ENCODE measurements around the gene BCAS1. TPM values are rescaled to one million over a fixed set of nuclear protein-coding genes. Genes with fewer than 3 reads are reported as not detected.

The BCAS1 gene
- total and polyA plus RNA-seq, 2 experiments from 2014 or later: not detected

GRCh38 chr20:53902968-53903651 lies 167.3 kb downstream of the BCAS1 start:
- no peaks in the 10 kb centered on the region for H3K27me3 ChIP-seq
- H3K4me3 ChIP-seq: no peak overlapping the region
- peaks cover 18% of the 10 kb centered on the region for H3K4me1 ChIP-seq (ENCODE audit: low read depth)
- TF ChIP-seq CTCF (IDR thresholded peaks at IDR 0.05; ENCODE audit: low read depth, low read length): no peak
- DNase-seq (ENCODE audit: low read depth in 1 of 2, low spot score in 1 of 2): no peak
- H3K27ac ChIP-seq: no peak overlapping the region
- H3K9me3 ChIP-seq (ENCODE audit: low read depth): no peaks in the 10 kb centered on the region
- no peaks in the 10 kb centered on the region for H3K36me3 ChIP-seq

- Histone ChIP-seq H3K27ac (no peak overlapping the region), H3K36me3 (no peaks in the 10 kb centered on the region), H3K9me3 (ENCODE audit: low read depth) (no peaks in the 10 kb centered on the region), H3K4me1 (ENCODE audit: low read depth) (peaks cover 18% of the 10 kb centered on the region), H3K27me3 (no peaks in the 10 kb centered on the region), H3K4me3 (no peak overlapping the region)
- no peak for DNase-seq (ENCODE audit: low read depth in 1 of 2, low spot score in 1 of 2)
- no peak for TF ChIP-seq CTCF (IDR thresholded peaks at IDR 0.05; ENCODE audit: low read depth, low read length)
These were observed 168.8 kb downstream of the BCAS1 start for GRCh38 chr20:53901497-53902096.

- no peak for TF ChIP-seq CTCF (IDR thresholded peaks at IDR 0.05; ENCODE audit: low read depth, low read length)
- H3K27ac ChIP-seq: no peak overlapping the region
- H3K27me3 ChIP-seq: no peaks in the 10 kb centered on the region
- H3K9me3 ChIP-seq (ENCODE audit: low read depth): no peaks in the 10 kb centered on the region
- no peaks in the 10 kb centered on the region for H3K36me3 ChIP-seq
- peak in 1 of 2 donors; percentile 59 for DNase-seq (ENCODE audit: low read depth in 1 of 2, low spot score in 1 of 2)
- peaks cover 18% of the 10 kb centered on the region for H3K4me1 ChIP-seq (ENCODE audit: low read depth)
- H3K4me3 ChIP-seq: no peak overlapping the region
These were observed 169.3 kb downstream of the BCAS1 start for GRCh38 chr20:53901064-53901463.

- Histone ChIP-seq H3K27ac (no peak overlapping the region), H3K9me3 (ENCODE audit: low read depth) (no peaks in the 10 kb centered on the region), H3K27me3 (no peaks in the 10 kb centered on the region), H3K4me1 (ENCODE audit: low read depth) (peaks cover 18% of the 10 kb centered on the region), H3K36me3 (no peaks in the 10 kb centered on the region), H3K4me3 (no peak overlapping the region)
- no peak for TF ChIP-seq CTCF (IDR thresholded peaks at IDR 0.05; ENCODE audit: low read depth, low read length)
- DNase-seq (ENCODE audit: low read depth in 1 of 2, low spot score in 1 of 2): peak in 1 of 2 donors; percentile 70
These were observed 169.9 kb downstream of the BCAS1 start for GRCh38 chr20:53900380-53900999.

- DNase-seq (ENCODE audit: low read depth in 1 of 2, low spot score in 1 of 2): peak in 1 of 2 donors; percentile 53
- no peak for TF ChIP-seq CTCF (IDR thresholded peaks at IDR 0.05; ENCODE audit: low read depth, low read length)
- Histone ChIP-seq H3K27me3 (no peaks in the 10 kb centered on the region), H3K4me1 (ENCODE audit: low read depth) (peaks cover 18% of the 10 kb centered on the region), H3K4me3 (no peak overlapping the region), H3K36me3 (no peaks in the 10 kb centered on the region), H3K27ac (peak overlapping the region; percentile 5), H3K9me3 (ENCODE audit: low read depth) (no peaks in the 10 kb centered on the region)
These were observed 170.8 kb downstream of the BCAS1 start for GRCh38 chr20:53899351-53900167.

All from cardiac muscle cell (in vitro differentiated cells and primary cell).